Skin epidermis (tissue), 12 donors: ENCODE results near the gene CMSS1.

Experiments used
- H3K27ac ChIP-seq, 21 experiments: fragments of 200-600 bp; sonication (generic) in 11 of 21; one replicate each; pipeline ENCODE4 v1.5.0; 2020; ENCODE audit warnings: mild to moderate bottlenecking in 3 of 21, inconsistent platforms in 2 of 21, moderate library complexity in 2 of 21
- H3K4me3 ChIP-seq, 7 experiments: fragments of 200-600 bp; sonication (generic) in 2 of 7; one replicate each; pipeline ENCODE4 v1.5.0; 2020; ENCODE audit warnings: inconsistent platforms in 2 of 7, mild to moderate bottlenecking in 2 of 7, moderate library complexity in 1 of 7

The CMSS1 gene

GRCh38 chr3:100164743-100165142 is 347.1 kb downstream of the CMSS1 start:
- Histone ChIP-seq H3K27ac (peak overlapping the region in 8 of 21 experiments; percentile 24 to 77 (median 43)), H3K4me3 (no peak overlapping the region)

DNA sequence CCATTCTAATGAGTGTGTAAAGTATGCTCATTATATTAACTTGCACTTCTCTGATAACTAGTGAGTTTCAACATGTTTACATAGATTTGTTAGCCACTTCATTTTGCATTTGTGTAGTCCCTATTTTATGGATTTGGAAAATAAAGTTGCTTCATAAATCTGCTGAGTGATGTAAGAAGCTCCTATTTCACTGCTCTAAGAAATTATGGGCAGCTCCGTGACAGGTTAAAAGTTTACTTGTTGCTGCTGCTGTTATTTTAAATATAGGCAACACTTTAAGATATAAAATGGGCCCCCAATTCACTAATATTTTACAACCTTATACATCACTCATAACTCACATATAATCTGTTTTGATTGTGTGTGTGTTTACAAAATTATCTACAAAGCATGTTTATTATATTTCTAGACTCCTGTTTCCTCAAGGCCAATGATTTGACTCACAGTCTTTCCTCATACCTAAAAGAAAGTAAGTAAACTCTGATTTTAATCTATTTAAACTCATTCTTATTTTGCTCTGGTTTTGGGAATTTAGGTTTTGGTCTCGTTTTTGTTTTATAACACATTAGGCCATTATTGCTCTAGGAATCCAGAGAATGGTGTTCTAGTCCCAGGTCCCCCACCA is 348.4 kb downstream of the CMSS1 start:
- Histone ChIP-seq H3K27ac (no peak overlapping the region), H3K4me3 (no peak overlapping the region)

DNA sequence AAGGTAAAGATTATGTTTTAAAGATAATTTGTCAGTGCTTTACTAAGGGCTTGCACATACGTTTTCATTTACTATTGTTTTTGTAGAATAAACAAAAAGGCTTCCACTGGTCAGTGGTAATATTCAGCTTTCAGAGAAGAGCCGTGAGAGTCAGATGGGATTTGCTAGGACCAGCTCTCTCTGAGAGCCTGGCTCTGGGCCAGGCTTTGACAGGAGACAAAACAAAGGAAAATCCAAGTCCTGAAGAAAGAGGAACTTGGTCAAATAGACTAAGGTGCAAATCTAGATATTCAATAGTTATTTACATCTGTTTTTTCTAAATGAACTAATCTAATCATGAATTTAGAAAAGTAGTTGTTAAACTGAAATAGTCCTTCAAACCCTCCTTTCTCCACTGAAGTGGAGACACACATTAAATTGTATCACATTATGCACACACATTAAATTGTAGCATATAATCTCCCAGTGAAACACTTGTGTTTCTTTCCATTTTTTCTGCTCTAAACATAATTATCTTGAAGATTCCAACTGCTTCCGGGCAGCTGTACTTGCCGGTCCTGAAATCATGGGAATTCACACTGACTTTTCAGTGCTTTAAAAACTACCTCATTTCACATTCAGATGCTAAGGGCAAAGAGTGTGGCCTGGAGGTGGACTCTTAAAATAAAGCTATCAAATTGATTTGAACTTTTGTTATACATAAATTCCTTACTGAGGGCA is 351.7 kb downstream of the CMSS1 start:
- no peak overlapping the region for H3K4me3 ChIP-seq
- no peak overlapping the region for H3K27ac ChIP-seq

DNA sequence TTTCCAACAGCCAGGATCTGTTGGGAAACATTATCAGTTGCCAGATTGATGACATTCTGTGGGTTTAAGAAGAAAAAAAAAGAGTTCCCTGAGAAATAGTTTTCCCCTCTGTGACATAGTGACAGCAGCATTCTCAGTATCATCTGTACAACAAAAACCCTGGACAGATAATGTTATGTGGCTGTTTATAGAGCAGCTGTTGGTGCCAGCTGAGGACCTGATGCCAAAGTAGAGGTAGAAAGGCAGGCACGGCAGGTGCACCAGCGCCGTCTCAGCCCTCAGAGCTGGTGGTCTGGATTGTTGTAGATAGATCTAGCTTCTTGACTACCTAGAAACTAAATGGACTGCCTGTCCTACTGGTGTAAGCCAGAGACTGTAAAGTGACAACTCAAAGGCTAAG is 352.8 kb downstream of the CMSS1 start:
- Histone ChIP-seq H3K4me3 (no peak overlapping the region), H3K27ac (no peak overlapping the region)

DNA sequence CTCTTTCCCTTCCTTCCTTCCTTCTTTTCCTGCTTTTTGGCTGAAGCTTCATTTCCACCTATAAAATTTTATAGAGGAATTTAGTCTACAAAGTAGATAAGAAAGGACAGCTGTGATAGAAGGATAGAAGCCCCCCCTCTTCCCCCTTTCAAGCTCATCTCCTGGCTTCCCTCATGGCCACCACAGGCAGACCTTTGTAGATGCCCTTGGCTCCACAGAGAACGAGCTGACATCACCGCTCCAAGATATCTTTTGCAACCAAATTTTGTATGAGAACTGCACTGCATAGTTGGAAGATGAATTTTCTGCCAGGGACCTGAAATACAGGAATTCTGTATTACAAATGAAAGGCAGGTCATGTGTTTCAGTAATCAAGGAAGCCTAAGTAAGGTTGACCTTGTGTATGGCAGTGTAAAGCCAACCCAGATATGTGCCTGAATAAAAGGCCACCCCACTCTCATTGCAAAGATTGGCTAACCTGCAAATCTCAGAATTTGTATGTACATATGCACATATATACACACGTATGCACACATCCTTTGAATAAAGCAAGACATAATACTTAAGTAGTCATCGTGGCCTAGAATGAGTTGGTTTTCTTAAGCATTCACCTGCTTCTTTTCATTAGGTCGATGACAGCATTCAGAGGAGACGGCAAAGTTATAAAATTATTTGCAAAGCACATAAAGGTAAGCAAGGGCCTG is 353.7 kb downstream of the CMSS1 start:
- Histone ChIP-seq H3K4me3 (no peak overlapping the region), H3K27ac (no peak overlapping the region)

- Histone ChIP-seq H3K27ac (no peak overlapping the region), H3K4me3 (no peak overlapping the region)
Observed at GRCh38 chr3:100173961-100174360, 356.3 kb downstream of the CMSS1 start.

GRCh38 chr3:100175637-100176280 is 358.1 kb downstream of the CMSS1 start:
- Histone ChIP-seq H3K27ac (no peak overlapping the region), H3K4me3 (no peak overlapping the region)

DNA sequence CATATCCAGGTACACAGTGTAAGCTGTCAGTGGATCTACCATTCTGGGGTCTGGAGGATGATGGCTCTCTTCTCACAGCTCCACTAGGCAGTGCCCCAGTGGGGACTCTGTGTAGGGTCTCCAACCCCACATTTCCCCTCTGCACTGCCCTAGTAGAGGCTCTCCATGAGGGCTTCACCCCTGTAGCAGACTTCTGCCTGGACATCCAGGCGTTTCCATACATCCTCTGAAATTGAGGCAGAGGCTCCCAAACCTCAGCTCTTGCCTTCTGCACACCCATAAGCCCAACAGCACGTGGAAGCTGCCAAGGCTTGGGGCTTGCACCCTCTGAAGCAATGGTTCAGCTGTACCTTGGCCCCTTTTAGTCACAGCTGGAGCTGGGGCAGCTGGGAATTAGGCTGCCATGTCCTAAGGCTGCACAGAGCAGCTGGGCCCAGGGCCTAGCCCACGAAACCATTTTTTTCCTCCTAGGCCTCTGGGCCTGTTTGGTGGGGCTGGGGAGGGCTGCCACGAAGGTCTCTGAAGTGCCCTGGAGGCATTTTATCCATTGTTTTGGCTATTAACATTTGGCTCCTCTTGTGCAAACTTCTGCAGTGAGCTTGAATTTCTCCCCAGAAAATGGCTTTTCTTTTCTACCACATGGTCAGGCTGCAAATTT is 362.2 kb downstream of the CMSS1 start:
- no peak overlapping the region for H3K27ac ChIP-seq
- H3K4me3 ChIP-seq: no peak overlapping the region

GRCh38 chr3:100183608-100184125 is 366.0 kb downstream of the CMSS1 start:
- no peak overlapping the region for H3K4me3 ChIP-seq
- H3K27ac ChIP-seq: peak overlapping the region in 2 of 21 experiments; percentile 10 to 43

- Histone ChIP-seq H3K4me3 (no peak overlapping the region), H3K27ac (peak overlapping the region in 12 of 21 experiments; percentile 11 to 51 (median 31))
Observed at GRCh38 chr3:100184948-100185570, 367.4 kb downstream of the CMSS1 start.

DNA sequence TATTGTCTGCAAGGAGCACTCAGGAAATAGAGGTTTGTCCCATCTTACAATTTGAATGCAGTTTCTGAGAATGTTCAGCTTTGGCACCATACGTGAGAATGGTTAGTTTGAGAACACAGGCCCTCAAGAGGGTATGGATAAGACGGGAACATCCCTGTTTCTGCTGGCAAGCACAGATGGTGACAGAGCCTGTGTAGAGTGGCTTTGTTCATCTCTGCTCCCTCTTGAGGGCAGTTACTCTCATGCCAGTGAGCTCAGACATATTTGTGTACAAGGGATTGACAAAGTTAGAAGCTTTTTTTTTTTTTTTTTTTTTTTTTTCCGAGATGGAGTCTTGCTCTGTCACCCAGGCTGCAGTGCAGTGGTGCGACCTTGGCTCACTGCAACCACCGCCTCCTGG is 368.2 kb downstream of the CMSS1 start:
- peak overlapping the region in 9 of 21 experiments; percentile 4 to 51 (median 35) for H3K27ac ChIP-seq
- no peak overlapping the region for H3K4me3 ChIP-seq

DNA sequence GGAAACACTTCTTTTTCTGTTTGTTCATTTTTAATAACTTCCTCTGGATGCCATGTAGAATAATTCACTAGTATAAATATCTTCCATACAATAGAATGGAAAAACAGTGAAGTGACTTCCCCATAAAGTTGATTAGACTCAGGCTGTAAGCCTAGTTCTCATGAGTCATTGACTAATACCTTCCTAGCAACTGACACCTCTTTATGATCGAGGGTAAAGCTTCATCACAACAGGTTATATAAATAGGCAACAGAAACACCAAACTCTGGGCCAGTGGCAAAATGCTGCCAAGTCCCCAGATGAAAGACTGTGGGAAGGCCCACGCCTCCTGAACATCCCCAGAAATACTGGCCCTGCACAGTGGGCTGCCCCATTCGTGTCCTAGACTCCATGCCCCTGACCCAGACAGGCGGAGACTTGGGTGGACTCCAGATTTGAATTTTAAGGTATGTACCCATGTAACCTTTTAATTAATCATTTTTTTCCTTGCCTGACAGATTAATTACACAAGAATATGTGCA is 371.8 kb downstream of the CMSS1 start:
- Histone ChIP-seq H3K4me3 (no peak overlapping the region), H3K27ac (no peak overlapping the region)

- Histone ChIP-seq H3K27ac (no peak overlapping the region), H3K4me3 (no peak overlapping the region)
Observed at GRCh38 chr3:100195375-100195774, 377.7 kb downstream of the CMSS1 start.

DNA sequence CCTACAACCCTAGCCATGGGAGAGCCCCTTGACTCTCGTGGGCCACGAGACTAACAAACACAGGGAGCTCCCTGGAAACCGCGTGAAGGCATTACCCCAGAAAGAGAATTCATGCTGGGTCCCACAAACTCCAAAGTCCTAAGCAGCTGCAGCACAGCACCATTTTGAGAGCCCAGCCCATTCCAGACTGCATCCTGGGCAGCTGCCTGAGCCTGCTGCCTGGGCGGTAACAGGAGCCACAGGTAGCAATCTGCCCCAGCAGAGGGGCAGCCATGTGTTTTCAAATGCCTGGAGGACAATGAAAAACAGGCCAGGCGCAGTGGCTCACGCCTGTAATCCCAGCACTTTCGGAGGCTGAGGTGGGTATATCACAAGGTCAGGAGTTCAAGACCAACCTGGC is 380.2 kb downstream of the CMSS1 start:
- H3K27ac ChIP-seq: no peak overlapping the region
- H3K4me3 ChIP-seq: no peak overlapping the region

DNA sequence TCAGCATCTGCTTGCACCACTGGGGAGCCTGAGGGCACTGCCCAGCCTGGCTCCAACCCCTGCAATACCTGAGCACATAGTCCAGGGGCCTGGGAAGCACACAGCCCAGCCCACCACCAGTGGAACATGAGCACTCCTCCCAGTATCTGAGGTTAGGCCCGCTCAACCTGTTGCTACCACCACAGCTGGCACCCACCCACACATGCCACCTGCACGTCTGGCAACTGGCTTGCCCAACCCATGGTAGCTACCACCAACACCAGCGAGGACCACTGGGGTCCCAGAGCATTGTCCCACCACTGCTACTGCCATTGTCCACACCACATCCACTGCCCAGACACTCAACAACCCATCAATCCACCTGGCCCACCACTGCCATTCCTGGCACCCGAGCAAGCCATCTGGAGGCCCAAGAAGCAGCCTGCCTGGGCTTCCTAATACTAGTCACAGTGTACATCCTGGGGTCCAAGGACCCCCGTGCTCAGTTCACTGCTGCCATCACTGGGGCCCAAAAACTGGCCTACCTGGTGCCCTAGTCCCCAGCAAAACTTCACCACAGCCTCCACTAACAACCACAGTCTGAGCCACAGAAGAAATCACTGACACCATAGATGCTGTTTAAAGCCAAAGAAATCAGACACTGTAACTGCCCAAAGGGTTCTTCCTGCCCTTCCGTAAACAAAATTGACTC is 381.1 kb downstream of the CMSS1 start:
- H3K4me3 ChIP-seq: no peak overlapping the region
- no peak overlapping the region for H3K27ac ChIP-seq

DNA sequence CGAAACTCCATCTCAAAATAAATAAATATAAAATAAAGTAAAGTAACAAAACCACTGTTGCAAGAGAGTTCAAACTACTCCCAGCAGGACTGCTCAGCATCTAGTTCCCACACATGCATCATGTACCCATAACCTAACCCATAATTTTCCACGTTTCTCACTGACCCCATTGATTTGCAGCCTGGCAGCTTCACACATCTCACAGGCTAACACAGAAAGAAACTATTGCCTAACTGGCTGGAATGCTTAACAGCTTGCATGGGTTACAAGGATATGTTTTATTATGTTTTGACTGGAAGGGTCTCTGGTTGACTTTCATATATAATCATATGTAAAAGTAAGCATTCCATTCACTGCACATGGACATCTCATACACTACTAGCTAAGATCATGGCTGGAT is 387.5 kb downstream of the CMSS1 start:
- H3K27ac ChIP-seq: no peak overlapping the region

GRCh38 chr3:100206687-100207086 is 389.0 kb downstream of the CMSS1 start:
- no peak overlapping the region for H3K27ac ChIP-seq
- H3K4me3 ChIP-seq: no peak overlapping the region

More for the DNA sequence above, 387.5 kb downstream of the CMSS1 start:
- H3K4me3 ChIP-seq: no peak overlapping the region

- no peak overlapping the region for H3K27ac ChIP-seq
- no peak overlapping the region for H3K4me3 ChIP-seq
Observed at GRCh38 chr3:100207886-100208285, 390.2 kb downstream of the CMSS1 start.
